Activated CD8-positive, alpha-beta T cell treated with anti-CD3 and anti-CD28 coated beads, Interleukin-2, amount 10 ng/mL, durations not matched to agents 7 days and 5 days (primary cell): ENCODE data around the gene UBAP2L. TPM values are rescaled to one million over a fixed set of nuclear protein-coding genes. Genes with fewer than 3 reads are reported as not detected.
"Not testable (repeated sequence)": the region's sequence is repeated elsewhere in the genome, so short reads cannot be mapped to it uniquely, and the experiment has no call there.

Experiments used
- ATAC-seq: fragments of 150-1000 bp; cut with Tn5 transposase; one replicate; pipeline ENCODE4 v1.10.0; 2021; ENCODE audit warnings: moderate library complexity
- CTCF ChIA-PET: fragments of 350-600 bp; sonication (Branson Sonifier 250); formaldehyde crosslinking; loops from one replicate; lab custom pipeline; 2021; ENCODE audit warnings: antibody characterized with exemption; lab: Charles Lee
- POLR2A ChIA-PET: fragments of 350-600 bp; sonication (Branson Sonifier 250); formaldehyde crosslinking; loops from one replicate; lab custom pipeline; 2021; ENCODE audit warnings: antibody characterized with exemption; lab: Charles Lee
- DNase-seq: peaks from one replicate; pipeline ENCODE4 v3.0.0-alpha.2; 2020
- H3K27ac Mint-ChIP-seq: one replicate; pipeline ENCODE4 v1.8.0; 2021; ENCODE audit warnings: mild to moderate bottlenecking, mixed read lengths
- H3K27me3 Mint-ChIP-seq: one replicate; pipeline ENCODE4 v1.8.0; 2021; ENCODE audit warnings: low read depth, mixed read lengths
- H3K36me3 Mint-ChIP-seq: one replicate; pipeline ENCODE4 v1.8.0; 2021; ENCODE audit warnings: low read depth, mixed read lengths
- H3K4me1 Mint-ChIP-seq: one replicate; pipeline ENCODE4 v1.8.0; 2021; ENCODE audit warnings: low read depth, mixed read lengths
- H3K4me3 Mint-ChIP-seq: one replicate; pipeline ENCODE4 v1.8.0; 2021; ENCODE audit warnings: mild to moderate bottlenecking, mixed read lengths
- H3K9me3 Mint-ChIP-seq: one replicate; pipeline ENCODE4 v1.8.0; 2022; ENCODE audit warnings: mixed read lengths; ENCODE audit not compliant: insufficient read depth
- total RNA-seq, 2 experiments: library from RNA; stranded (reverse); gene quantifications; one replicate each; pipeline ENCODE4 v1.2.3, GENCODE V29; 2021

The UBAP2L gene
- total RNA-seq, 2 experiments from 2014 or later = 176 to 179 TPM

DNA sequence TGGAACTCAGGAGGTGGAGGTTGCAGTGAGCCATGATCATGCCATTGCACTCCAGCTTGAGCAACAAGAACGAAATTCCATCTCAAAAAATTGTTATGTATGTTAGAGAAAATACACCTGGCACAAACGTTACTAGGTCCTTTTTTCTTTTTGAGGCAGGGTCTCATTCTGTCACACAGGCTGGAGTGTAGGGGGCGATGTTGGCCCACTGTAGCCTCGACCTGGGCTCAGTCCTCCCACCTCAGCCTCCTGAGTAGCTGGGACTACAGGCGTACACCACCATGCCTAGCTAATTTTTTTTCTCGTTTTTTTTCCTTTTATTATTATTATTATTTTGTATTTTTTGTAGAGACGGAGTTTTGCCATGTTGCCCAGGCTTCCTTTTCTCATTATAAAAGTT is 56.0 kb downstream of the UBAP2L start:
- CTCF ChIA-PET = interaction anchor here (0.6 to 3.2 kb wide), 9 partner anchors 13 to 203 kb away, joined by 3 to 39 read pairs (median 4); no protein-coding TSS in a partner anchor
- H3K27ac Mint-ChIP-seq = no peak overlapping the region
- peaks cover 28% of the 10 kb centered on the region for H3K4me1 Mint-ChIP-seq
- H3K4me3 Mint-ChIP-seq = no peak overlapping the region
- no peaks in the 10 kb centered on the region for H3K9me3 Mint-ChIP-seq
- POLR2A ChIA-PET = no interaction called here
- ATAC-seq = no peak
- no peak for DNase-seq
- peaks cover 33% of the 10 kb centered on the region for H3K36me3 Mint-ChIP-seq
- H3K27me3 Mint-ChIP-seq = no peaks in the 10 kb centered on the region

DNA sequence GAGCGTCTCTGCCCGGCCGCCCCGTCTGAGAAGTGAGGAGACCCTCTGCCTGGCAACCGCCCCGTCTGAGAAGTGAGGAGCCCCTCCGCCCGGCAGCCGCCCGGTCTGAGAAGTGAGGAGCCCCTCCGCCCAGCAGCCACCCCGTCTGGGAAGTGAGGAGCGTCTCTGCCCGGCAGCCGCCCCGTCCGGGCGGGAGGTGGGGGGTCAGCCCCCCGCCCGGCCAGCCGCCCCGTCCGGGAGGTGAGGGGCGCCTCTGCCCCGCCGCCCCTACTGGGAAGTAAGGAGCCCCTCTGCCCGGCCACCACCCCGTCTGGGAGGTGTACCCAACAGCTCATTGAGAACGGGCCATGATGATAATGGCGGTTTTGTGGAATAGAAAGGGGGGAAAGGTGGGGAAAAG is 66.8 kb downstream of the UBAP2L start:
- H3K27me3 Mint-ChIP-seq, CTCF ChIA-PET, H3K9me3 Mint-ChIP-seq, H3K36me3 Mint-ChIP-seq, POLR2A ChIA-PET, H3K27ac Mint-ChIP-seq, H3K4me1 Mint-ChIP-seq, H3K4me3 Mint-ChIP-seq, DNase-seq, ATAC-seq: not testable (repeated sequence)

DNA sequence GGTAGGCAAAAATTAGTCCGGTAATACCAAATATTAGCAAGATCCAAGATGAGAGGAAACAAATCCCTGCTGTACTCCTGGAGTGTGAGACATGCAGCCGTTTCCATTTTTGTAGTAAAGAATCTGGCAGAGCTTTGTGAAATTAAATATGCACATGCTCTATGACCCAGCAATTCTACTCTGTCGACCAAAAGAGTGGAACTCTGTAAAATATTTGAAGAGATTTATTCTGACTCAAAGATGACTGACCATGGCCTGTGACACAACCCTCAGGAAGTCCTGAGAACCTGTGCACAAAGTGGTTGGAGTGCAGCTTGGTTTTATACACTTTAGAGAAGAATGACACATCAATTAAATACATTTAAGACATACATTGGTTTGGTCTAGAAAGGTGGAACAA is 67.9 kb downstream of the UBAP2L start:
- peaks cover 4% of the 10 kb centered on the region for H3K9me3 Mint-ChIP-seq
- no peak for ATAC-seq
- no peaks in the 10 kb centered on the region for H3K4me1 Mint-ChIP-seq
- DNase-seq = no peak
- ChIA-PET CTCF (interaction anchor here (1.1 to 1.4 kb wide), 2 partner anchors 12 to 16 kb away, joined by 3 read pairs; no protein-coding TSS in a partner anchor), POLR2A (no interaction called here)
- peaks cover 2% of the 10 kb centered on the region for H3K36me3 Mint-ChIP-seq
- H3K27me3 Mint-ChIP-seq = peaks cover 7% of the 10 kb centered on the region
- no peak overlapping the region for H3K27ac Mint-ChIP-seq
- H3K4me3 Mint-ChIP-seq = no peak overlapping the region

DNA sequence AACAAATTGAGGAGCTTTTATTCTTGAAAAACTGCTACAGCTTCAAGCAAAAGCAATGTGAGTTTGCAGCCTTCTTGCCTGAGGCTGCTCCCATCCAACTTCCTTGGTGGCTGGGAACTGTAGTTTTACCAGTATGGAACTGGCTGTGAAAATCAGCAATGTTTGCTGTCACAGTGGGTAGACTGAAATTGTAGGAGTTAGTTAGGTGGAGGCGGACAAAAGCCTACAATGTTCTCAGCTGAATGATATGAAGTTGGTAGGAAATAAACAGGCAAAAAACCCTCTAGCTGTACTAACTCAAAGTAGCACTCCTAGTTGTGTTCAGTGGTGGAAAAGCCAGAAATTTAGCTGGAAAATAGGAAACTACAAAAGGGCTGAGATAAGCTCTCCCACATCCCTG is 70.2 kb downstream of the UBAP2L start:
- H3K27ac Mint-ChIP-seq = no peak overlapping the region
- H3K9me3 Mint-ChIP-seq = peaks cover 14% of the 10 kb centered on the region
- H3K36me3 Mint-ChIP-seq = peaks cover 7% of the 10 kb centered on the region
- POLR2A ChIA-PET = interaction anchor here (0.6 kb wide), 2 partner anchors 96 to 178 kb away, joined by 3 to 4 read pairs; no protein-coding TSS in a partner anchor
- no peaks in the 10 kb centered on the region for H3K4me1 Mint-ChIP-seq
- H3K27me3 Mint-ChIP-seq = peaks cover 7% of the 10 kb centered on the region
- no peak for ATAC-seq
- DNase-seq = no peak
- H3K4me3 Mint-ChIP-seq = no peak overlapping the region
- CTCF ChIA-PET = interaction anchor here (0.6 to 3.1 kb wide), 3 partner anchors 35 to 190 kb away, joined by 3 to 10 read pairs (median 3); no protein-coding TSS in a partner anchor

DNA sequence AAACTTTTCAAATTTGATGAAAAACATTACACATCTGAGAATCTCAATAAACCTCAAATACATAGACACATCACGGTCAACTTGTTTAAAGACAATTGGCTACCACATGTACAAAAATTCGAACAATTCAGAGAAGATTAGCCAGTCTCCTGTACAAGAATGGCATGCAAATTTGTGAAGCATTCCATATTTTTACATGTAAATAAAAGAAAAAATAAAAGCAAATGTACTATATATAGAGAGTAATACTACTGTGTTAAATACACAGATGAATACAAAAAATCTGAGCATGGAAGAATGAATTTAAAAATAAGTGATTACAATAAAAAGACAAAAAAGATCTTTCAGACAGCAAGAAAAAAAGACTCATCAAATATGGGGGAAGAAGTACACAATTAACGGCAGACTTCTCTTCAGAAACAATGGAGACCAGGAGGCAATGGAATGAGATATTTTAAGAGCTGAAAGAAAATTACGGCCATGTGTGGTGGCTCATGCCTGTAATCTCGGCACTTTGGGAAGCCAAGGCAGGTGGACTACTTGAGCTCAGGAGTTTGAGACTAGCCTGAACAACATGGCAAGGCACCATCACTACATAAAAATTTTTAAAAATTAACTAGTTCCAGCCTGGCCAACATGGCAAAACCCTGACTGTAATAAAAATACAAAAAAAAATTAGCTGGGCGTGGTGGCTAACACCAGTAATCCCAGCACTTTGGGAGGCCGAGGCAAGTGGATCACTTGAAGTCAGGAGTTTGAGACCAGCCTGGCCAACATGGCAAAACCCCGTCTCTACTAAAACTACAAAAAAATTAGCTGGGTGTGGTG is 74.9 kb downstream of the UBAP2L start:
- no peak overlapping the region for H3K27ac Mint-ChIP-seq
- peaks cover 18% of the 10 kb centered on the region for H3K9me3 Mint-ChIP-seq
- peaks cover 9% of the 10 kb centered on the region for H3K27me3 Mint-ChIP-seq
- H3K4me3 Mint-ChIP-seq = no peak overlapping the region
- POLR2A ChIA-PET = interaction anchor here (0.6 kb wide), 1 partner anchor 475 kb away, joined by 5 read pairs; no protein-coding TSS in a partner anchor
- no peaks in the 10 kb centered on the region for H3K4me1 Mint-ChIP-seq
- ATAC-seq = no peak
- DNase-seq = no peak
- CTCF ChIA-PET = interaction anchor here (1.6 kb wide), 1 partner anchor 28 kb away, joined by 3 read pairs; no protein-coding TSS in a partner anchor
- H3K36me3 Mint-ChIP-seq = peaks cover 8% of the 10 kb centered on the region

DNA sequence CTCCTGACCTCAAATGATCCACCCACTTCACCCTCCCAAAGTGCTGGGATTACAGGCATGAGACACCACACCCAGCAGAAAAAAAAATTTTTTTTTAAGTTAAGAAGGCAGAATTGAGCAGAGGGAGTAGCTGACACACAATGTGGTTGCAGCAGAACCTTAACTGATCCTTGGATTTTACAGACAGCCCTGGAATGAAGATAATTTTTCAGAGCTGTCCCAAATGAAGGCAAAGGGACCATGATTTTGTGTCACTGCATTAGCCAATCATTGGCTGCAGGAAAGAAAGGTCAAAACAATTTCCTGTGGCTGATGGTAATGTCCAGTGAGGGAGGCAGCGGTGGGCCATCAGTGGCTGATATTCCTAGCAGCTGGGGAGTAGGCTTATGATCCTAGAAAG is 80.8 kb downstream of the UBAP2L start:
- CTCF ChIA-PET = interaction anchor here (1.7 kb wide), 1 partner anchor 23 kb away, joined by 7 read pairs; no protein-coding TSS in a partner anchor
- H3K4me3 Mint-ChIP-seq = no peak overlapping the region
- DNase-seq (no peak), ATAC-seq (no peak)
- no peak overlapping the region for H3K27ac Mint-ChIP-seq
- H3K27me3 Mint-ChIP-seq = peaks cover 2% of the 10 kb centered on the region
- H3K36me3 Mint-ChIP-seq = peaks cover 1% of the 10 kb centered on the region
- peaks cover 3% of the 10 kb centered on the region for H3K9me3 Mint-ChIP-seq
- POLR2A ChIA-PET = no interaction called here
- no peaks in the 10 kb centered on the region for H3K4me1 Mint-ChIP-seq

DNA sequence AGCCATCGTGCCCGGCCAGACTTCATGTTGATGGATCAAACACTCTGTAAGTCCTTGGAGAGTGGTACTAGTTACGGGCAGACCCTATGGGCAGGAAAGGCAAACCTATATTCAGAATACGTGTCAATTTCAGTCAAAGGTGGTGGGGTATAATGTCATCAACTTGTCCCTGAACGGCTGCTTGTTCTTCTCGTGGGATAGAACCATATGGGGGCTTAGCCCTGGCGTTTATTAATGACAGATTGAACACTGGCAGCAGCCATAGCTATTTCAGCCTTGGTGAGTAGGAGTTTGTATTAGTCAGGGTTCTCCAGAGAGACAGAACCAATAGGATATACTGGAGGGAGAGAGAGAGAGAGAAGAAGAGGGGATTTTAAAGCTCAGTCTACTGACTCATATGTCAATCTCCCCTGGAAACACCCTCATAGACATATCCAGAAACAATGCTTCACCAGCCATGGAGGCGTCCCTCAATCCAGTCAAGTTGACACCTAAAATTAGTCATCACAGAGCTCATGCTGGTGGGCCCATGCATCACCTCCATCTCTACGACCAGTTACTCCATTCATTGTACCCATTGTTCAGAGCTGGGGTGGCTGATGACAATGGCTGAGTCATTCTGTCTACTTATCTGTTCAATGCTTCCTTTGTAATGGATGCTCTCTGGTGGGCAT is 84.0 kb downstream of the UBAP2L start:
- H3K4me1 Mint-ChIP-seq = no peaks in the 10 kb centered on the region
- no peaks in the 10 kb centered on the region for H3K9me3 Mint-ChIP-seq
- DNase-seq (no peak), ATAC-seq (no peak)
- no peak overlapping the region for H3K4me3 Mint-ChIP-seq
- no peaks in the 10 kb centered on the region for H3K27me3 Mint-ChIP-seq
- CTCF ChIA-PET = interaction anchor here (0.8 to 3.2 kb wide), 2 partner anchors 30 to 34 kb away, joined by 3 to 10 read pairs; no protein-coding TSS in a partner anchor
- no peak overlapping the region for H3K27ac Mint-ChIP-seq
- POLR2A ChIA-PET = no interaction called here
- no peaks in the 10 kb centered on the region for H3K36me3 Mint-ChIP-seq

DNA sequence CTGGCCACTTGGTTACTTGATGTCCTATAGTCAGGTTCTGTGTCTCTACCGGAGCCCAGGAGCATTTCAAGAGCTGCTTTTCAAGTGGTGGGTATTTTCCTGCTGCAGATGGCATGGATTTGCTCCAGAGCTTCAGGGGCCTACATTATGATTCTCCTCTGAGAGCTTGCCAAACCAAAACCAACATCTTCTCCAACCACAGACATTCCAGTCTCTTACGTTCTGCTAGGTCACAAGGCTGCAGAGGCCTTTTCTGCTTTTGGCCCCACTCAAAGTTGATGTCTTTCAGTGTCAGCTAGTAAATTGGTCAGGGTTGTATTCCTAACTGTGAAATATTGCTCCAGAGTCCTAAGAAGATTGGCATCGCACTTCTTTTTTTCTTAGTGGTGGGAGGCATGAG is 85.4 kb downstream of the UBAP2L start:
- Mint-ChIP-seq H3K4me3 (no peak overlapping the region), H3K9me3 (no peaks in the 10 kb centered on the region), H3K4me1 (no peaks in the 10 kb centered on the region), H3K27me3 (no peaks in the 10 kb centered on the region), H3K27ac (no peak overlapping the region), H3K36me3 (no peaks in the 10 kb centered on the region)
- POLR2A ChIA-PET = no interaction called here
- CTCF ChIA-PET = interaction anchor here (0.7 to 3.2 kb wide), 3 partner anchors 15 to 29 kb away, joined by 3 to 10 read pairs (median 4); partner anchors contain the start of gene AQP10
- ATAC-seq (no peak), DNase-seq (no peak)

DNA sequence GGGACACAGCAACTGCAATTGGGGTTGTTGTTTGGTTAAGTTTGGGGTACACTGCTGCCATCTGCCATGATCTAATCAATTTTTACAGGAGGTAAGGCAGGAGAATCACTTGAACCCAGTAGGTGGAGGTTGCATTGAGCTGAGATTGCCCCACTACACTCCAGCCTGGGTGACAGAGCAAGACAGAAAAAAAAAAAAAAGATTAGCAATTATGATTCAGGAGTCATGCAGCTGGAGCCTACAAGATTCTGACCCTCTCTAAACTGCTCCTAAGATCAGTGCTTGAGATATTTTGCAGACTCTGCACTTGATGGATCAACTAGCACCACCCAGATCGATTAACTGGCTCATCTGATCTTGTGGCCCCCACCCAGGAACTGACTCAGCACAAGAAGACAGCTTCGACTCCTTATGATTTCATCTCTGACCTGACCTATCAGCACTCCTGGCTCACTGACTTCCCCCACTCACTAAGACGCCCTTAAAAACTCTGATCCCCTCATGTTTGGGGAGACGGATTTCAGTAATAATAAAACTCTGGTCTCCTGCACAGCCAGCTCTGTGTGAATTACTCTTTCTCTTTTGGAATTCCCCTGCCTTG is 87.0 kb downstream of the UBAP2L start:
- H3K4me3 Mint-ChIP-seq, H3K9me3 Mint-ChIP-seq, H3K36me3 Mint-ChIP-seq, H3K27me3 Mint-ChIP-seq, DNase-seq, H3K4me1 Mint-ChIP-seq, H3K27ac Mint-ChIP-seq, ATAC-seq, POLR2A ChIA-PET: not testable (repeated sequence)
- CTCF ChIA-PET = interaction anchor here (1.1 to 3.2 kb wide), 3 partner anchors 19 to 239 kb away, joined by 3 to 10 read pairs (median 3); no protein-coding TSS in a partner anchor

DNA sequence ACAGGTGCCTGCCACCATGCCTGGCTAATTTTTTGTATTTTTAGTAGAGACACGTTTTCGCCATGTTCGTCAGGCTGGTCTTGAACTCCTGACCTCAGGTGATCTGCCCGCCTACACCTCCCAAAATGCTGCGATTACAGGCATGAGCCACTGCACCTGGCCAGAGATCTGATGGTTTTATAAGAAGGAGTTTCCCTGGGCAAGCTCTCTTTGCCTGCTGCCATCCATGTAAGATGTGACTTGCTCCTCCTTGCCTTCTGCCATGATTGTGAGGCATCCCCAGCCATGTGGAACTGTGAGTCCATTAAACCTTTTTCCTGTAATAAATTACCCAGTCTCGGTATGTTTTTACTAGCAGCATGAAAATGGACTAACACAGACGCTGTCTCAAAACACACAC is 88.4 kb downstream of the UBAP2L start:
- CTCF ChIA-PET = interaction anchor here (0.6 kb wide), 1 partner anchor 667 kb away, joined by 3 read pairs; no protein-coding TSS in a partner anchor
- H3K4me3 Mint-ChIP-seq, H3K36me3 Mint-ChIP-seq, H3K4me1 Mint-ChIP-seq, H3K27ac Mint-ChIP-seq, H3K9me3 Mint-ChIP-seq, POLR2A ChIA-PET, DNase-seq, H3K27me3 Mint-ChIP-seq, ATAC-seq: not testable (repeated sequence)

DNA sequence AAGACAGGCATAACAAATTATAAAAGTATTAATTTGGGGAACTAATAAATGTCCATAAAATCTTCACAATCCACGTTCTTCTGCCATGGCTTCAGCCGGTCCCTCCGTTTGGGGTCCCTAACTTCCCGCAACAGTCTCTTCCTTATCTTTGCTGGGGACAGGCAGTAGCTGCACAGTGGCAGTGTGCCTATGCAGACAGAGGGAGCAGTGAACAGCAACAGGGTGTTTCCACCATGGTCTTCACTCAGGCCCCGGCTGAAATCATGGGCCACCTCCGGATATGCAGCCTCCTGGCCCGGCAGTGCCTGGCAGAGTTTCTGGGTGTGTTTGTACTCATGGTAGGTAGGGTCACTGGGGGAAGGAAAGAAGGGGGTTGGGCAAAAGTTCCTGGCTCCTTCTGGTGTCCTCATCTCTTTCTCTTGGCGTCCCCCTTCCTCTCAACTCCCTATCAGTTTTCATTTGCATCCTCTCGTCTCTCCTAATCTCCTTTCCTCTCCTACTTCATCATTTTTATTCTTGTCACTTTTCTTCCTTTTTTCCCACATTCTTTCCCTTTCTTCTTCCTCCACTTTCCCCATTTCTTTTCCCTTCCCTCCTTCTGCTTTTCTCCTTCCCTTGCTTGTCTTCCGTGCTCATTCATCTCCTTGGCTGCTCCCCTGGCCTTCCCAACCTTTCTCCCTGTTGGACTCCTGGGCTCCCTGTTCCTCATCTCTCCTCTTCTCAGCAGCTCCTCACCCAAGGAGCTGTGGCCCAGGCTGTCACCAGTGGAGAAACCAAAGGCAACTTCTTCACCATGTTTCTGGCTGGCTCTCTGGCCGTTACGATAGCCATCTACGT is 91.7 kb downstream of the UBAP2L start:
- H3K36me3 Mint-ChIP-seq, H3K27ac Mint-ChIP-seq, H3K4me3 Mint-ChIP-seq, H3K27me3 Mint-ChIP-seq, POLR2A ChIA-PET, DNase-seq, H3K4me1 Mint-ChIP-seq, ATAC-seq, H3K9me3 Mint-ChIP-seq: not testable (repeated sequence)
- CTCF ChIA-PET = interaction anchor here (1.0 kb wide), 2 partner anchors 12 to 23 kb away, joined by 3 to 4 read pairs; no protein-coding TSS in a partner anchor
